Measurements from ENCODE around the gene ARPP21.

GRCh38 chr3:35594739-35595138 lies 44.6 kb upstream of the ARPP21 start:
- TF ChIP-seq FOXJ3 (CRISPR knock-in tag; IDR thresholded peaks at IDR 0.05) = no peak
- no peak for TF ChIP-seq CHD2 (IDR thresholded peaks at IDR 0.05; ENCODE audit: low read length, partially characterized antibody)
- TF ChIP-seq CTCF (IDR thresholded peaks at IDR 0.05) = no peak
- no peak for TF ChIP-seq USF1 (IDR thresholded peaks at IDR 0.05; ENCODE audit: borderline replicate concordance, low read depth)
- no peak for TF ChIP-seq RFX5 (IDR thresholded peaks at IDR 0.05; ENCODE audit: low read length)
- no peak for TF ChIP-seq GATA2 (CRISPR knock-in tag; IDR thresholded peaks at IDR 0.05)

Data from SK-N-SH (cell line).